ENCODE measurements around the gene MAPK8IP3.

The MAPK8IP3 gene

GRCh38 chr16:1812732-1813163 is 106.8 kb downstream of the MAPK8IP3 start:
- Mint-ChIP-seq H3K36me3 (ENCODE audit: low read depth) (peaks cover 9% of the 10 kb centered on the region), H3K27ac (no peak overlapping the region), H3K4me3 (no peak overlapping the region), H3K4me1 (ENCODE audit: low read depth) (peaks cover 3% of the 10 kb centered on the region), H3K9me3 (no peaks in the 10 kb centered on the region), H3K27me3 (ENCODE audit: low read depth) (no peaks in the 10 kb centered on the region)

- H3K27me3 Mint-ChIP-seq (ENCODE audit: low read depth) = no peaks in the 10 kb centered on the region
- no peaks in the 10 kb centered on the region for H3K9me3 Mint-ChIP-seq
- no peak overlapping the region for H3K4me3 Mint-ChIP-seq
- H3K4me1 Mint-ChIP-seq (ENCODE audit: low read depth) = peaks cover 3% of the 10 kb centered on the region
- H3K36me3 Mint-ChIP-seq (ENCODE audit: low read depth) = peaks cover 11% of the 10 kb centered on the region
- H3K27ac Mint-ChIP-seq = no peak overlapping the region
Measured at GRCh38 chr16:1815461-1815860, 109.5 kb downstream of the MAPK8IP3 start.

- Mint-ChIP-seq H3K27ac (no peak overlapping the region), H3K9me3 (no peaks in the 10 kb centered on the region), H3K4me3 (no peak overlapping the region), H3K36me3 (ENCODE audit: low read depth) (peaks cover 11% of the 10 kb centered on the region), H3K27me3 (ENCODE audit: low read depth) (no peaks in the 10 kb centered on the region), H3K4me1 (ENCODE audit: low read depth) (peaks cover 3% of the 10 kb centered on the region)
Measured at GRCh38 chr16:1816396-1817275, 110.6 kb downstream of the MAPK8IP3 start.

- Mint-ChIP-seq H3K4me3 (no peak overlapping the region), H3K36me3 (ENCODE audit: low read depth) (peaks cover 11% of the 10 kb centered on the region), H3K27me3 (ENCODE audit: low read depth) (no peaks in the 10 kb centered on the region), H3K9me3 (no peaks in the 10 kb centered on the region), H3K4me1 (ENCODE audit: low read depth) (peaks cover 3% of the 10 kb centered on the region), H3K27ac (no peak overlapping the region)
Measured at GRCh38 chr16:1817276-1817589, 111.2 kb downstream of the MAPK8IP3 start.

GRCh38 chr16:1817716-1818115 is 111.7 kb downstream of the MAPK8IP3 start:
- peaks cover 3% of the 10 kb centered on the region for H3K4me1 Mint-ChIP-seq (ENCODE audit: low read depth)
- no peaks in the 10 kb centered on the region for H3K9me3 Mint-ChIP-seq
- H3K27me3 Mint-ChIP-seq (ENCODE audit: low read depth) = no peaks in the 10 kb centered on the region
- H3K36me3 Mint-ChIP-seq (ENCODE audit: low read depth) = peaks cover 11% of the 10 kb centered on the region
- no peak overlapping the region for H3K4me3 Mint-ChIP-seq
- H3K27ac Mint-ChIP-seq = no peak overlapping the region

- H3K4me1 Mint-ChIP-seq (ENCODE audit: low read depth) = peaks cover 3% of the 10 kb centered on the region
- H3K27ac Mint-ChIP-seq = no peak overlapping the region
- no peaks in the 10 kb centered on the region for H3K9me3 Mint-ChIP-seq
- no peak overlapping the region for H3K4me3 Mint-ChIP-seq
- peaks cover 8% of the 10 kb centered on the region for H3K36me3 Mint-ChIP-seq (ENCODE audit: low read depth)
- H3K27me3 Mint-ChIP-seq (ENCODE audit: low read depth) = no peaks in the 10 kb centered on the region
Measured at GRCh38 chr16:1818204-1818872, 112.3 kb downstream of the MAPK8IP3 start.

GRCh38 chr16:1818873-1819525 is 113.0 kb downstream of the MAPK8IP3 start:
- Mint-ChIP-seq H3K9me3 (no peaks in the 10 kb centered on the region), H3K27ac (no peak overlapping the region), H3K4me3 (no peak overlapping the region), H3K36me3 (ENCODE audit: low read depth) (peaks cover 5% of the 10 kb centered on the region), H3K27me3 (ENCODE audit: low read depth) (no peaks in the 10 kb centered on the region), H3K4me1 (ENCODE audit: low read depth) (peaks cover 4% of the 10 kb centered on the region)

- Mint-ChIP-seq H3K36me3 (ENCODE audit: low read depth) (peaks cover 5% of the 10 kb centered on the region), H3K9me3 (no peaks in the 10 kb centered on the region), H3K4me3 (no peak overlapping the region), H3K27ac (no peak overlapping the region), H3K4me1 (ENCODE audit: low read depth) (peaks cover 7% of the 10 kb centered on the region), H3K27me3 (ENCODE audit: low read depth) (no peaks in the 10 kb centered on the region)
Measured at GRCh38 chr16:1819611-1820010, 113.6 kb downstream of the MAPK8IP3 start.
